Raji (cell line): ENCODE measurements around the gene TRAF5.
A peak's percentile ranks its signal among the peaks of the same experiment; 100 is the strongest.

ENCODE experiments used
- POLR2A ChIP-seq: IDR thresholded peaks from 2 replicates; pipeline ENCODE4 v1.6.1; 2011; ENCODE audit warnings: low read depth, low read length, control low read depth; ENCODE audit not compliant: insufficient read depth

TRAF5 gene, protein sequence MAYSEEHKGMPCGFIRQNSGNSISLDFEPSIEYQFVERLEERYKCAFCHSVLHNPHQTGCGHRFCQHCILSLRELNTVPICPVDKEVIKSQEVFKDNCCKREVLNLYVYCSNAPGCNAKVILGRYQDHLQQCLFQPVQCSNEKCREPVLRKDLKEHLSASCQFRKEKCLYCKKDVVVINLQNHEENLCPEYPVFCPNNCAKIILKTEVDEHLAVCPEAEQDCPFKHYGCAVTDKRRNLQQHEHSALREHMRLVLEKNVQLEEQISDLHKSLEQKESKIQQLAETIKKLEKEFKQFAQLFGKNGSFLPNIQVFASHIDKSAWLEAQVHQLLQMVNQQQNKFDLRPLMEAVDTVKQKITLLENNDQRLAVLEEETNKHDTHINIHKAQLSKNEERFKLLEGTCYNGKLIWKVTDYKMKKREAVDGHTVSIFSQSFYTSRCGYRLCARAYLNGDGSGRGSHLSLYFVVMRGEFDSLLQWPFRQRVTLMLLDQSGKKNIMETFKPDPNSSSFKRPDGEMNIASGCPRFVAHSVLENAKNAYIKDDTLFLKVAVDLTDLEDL

DNA sequence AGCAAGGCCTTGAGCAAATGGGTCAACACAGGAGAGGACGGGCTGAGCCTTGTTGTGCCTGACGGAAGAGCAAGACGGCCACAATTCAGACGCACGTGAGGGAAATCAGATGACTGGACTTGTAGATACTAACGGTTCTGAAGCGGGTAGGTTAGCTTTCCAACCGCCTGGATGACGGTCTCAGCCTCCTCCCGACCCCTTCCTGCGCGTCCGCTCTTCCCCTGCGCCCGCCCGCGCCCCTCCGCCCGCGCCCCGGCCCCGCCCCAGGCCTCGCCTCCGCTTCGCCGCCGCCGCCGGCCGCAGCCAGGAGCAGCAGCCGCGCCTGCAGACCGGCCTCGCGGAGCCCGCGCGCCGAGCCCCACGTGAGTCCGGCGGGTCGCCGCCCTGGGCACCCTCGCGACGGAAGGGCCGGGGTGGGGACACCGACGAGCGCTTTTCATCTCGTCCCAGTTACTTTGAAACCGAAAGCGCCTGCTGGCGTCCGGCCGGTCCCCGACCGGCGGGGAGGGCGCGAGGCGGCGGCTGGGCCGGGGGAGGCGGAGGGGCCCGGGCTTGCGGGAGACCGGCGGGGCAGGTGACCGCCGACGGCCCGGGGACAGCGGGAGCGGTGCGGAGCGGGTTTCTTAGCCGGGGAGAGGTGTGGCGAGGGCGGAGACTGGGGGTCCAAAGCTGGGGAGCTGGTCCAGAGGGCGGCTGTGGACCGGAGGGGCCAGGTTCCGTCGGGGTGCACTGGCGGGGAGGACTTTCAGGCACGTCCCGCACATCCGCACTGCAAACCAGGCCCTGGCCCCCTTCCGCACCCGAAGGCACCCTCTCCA lies at the start of gene TRAF5:
TSS of gene TRAF5 (plus strand) at position 306 of the 818 bp plus-strand sequence. CDS start 26,407 bp downstream, outside the sequence.
- TF ChIP-seq POLR2A, result peak; percentile 56

DNA sequence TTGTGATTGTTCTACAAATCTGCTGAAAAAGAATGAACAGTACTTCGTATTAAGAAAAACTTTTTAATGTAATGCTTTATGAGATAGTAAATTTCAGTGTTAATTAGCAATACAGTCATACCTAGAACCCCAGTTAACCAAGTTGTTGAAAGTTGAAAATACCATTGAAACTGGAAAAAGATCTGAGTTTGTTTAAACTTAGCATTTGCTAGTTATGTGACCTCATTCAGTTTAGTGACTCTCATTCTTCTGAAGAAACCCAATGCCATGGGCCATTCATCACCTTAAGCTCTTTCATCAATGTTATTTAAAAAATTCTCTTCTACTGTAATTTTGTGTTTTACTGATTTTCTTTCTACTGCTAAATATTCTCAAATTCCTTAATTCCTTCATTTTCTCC lies 47.3 kb upstream of the TRAF5 start:
- no peak for TF ChIP-seq POLR2A

DNA sequence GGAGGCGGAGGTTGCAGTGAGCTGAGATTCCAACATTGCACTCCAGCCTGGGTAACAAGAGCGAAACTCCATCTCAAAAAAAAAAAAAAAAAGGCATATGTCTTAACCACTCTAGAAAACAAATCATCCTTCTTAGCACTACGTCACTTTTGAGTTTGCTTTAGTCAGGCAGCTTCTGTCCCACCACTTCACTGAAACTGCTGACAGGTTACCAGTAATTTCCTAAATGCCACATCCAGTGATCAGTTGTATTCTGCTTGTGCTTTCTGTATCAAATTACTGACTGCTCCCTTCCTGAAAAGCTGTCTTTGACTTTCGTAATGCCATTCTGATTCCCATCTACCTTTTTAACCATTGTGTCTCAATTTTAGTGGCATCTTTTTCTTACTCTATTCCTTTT lies 45.7 kb upstream of the TRAF5 start:
- TF ChIP-seq POLR2A, result no peak

DNA sequence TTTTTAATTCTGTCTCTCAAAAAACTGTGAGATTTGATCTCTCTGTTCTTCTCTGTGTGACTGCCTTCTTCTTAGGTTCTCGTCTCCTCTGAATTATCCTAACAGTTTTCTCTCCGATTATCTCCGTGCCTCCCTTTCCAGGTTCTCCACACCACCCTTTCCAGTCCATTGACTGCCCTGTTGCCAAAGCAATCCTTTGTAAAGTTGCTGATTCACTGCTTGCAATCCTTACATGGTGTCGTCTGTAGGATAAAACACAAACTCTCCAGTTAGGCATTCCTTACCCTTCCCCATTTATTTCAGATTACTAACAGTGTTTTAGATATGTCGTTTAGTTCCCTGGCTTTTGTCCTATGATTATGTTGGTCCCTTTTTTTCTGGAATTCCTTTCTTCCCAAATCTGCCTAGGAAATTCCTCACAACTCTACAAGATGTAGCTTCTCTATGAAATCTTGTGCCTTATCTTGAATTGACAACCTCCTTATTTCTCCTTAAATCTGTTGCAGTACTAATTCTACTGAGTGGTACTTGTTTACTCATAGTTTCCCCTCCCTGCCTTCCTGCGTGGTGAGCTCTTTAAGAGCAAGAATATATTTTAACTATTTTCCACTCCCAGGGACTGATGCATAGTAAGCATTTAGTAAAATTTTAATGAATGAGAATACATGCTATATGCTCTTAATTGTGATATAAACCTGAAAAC lies 45.2 kb upstream of the TRAF5 start:
- no peak for TF ChIP-seq POLR2A

DNA sequence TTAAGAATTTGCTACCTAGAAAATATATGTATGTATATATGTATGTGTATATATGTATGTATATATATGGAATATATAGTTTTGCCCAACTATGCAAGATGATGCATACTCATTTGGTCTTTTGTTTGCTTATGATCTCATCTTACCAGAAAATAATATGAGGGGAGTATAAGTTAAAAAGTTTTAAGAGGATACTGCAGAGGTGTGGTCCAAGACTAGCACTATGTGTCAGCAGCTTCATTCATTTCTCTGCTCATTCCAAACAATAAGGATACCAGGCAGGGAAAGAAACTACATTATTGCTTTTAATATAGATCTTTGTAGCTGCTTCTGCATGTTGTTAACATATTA lies 44.6 kb upstream of the TRAF5 start:
- TF ChIP-seq POLR2A, result no peak

DNA sequence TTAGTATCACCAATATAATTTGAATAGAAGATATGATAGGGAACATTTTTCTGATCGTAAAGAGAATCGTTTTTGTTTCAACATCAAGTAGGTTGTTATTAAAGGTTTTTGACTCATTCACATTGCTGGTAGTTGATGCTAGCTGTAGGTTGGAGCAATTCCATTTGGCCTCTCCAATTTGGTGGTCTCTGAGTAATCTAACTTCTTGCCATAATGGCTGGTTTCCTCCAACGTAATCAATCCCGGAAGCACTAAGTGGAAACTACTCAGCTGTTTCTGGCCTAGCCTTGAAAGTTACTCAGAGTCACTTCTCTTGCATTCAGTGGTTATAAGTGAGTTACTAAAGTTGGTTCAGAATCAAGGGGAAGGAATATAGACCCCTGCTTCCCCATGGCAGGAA lies 41.4 kb upstream of the TRAF5 start:
- no peak for TF ChIP-seq POLR2A

DNA sequence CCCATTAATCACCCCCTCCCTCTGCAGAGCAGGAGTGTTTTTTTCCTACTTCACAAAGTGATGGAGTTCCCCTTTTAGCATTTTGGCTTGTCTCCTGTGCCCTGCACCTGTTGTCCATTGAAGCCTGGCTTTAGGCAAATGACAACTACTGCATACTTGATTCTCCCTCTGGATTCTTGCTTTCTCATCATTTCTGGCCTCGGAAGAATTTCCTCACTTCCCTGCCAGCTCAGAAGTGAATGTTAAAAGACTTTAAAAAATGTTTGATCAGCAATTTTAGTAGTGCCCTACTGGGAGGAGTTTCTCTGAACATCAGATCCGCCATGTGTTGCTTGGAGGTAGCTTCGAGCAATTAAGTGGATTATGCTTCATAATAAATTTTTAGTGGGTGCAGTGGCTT lies 39.4 kb upstream of the TRAF5 start:
- no peak for TF ChIP-seq POLR2A

DNA sequence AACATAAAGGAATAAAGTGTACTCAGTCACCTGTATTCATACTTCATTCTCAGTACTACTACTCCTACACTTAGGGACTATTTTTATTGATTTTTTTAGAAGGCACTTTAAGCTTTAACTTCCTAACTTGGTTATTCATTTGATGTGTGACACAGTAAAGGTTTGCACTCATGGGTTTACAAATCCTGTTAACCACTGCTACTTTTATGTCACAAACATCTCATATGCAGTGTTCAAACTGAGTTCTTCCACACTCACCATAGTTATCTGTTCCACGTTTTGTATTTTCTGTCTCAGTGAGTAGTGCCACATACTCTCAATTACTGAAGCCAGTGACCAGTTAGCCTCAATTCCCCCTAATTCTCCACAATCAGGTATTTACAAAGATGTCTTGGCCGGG lies 34.2 kb upstream of the TRAF5 start:
- TF ChIP-seq POLR2A, result no peak

DNA sequence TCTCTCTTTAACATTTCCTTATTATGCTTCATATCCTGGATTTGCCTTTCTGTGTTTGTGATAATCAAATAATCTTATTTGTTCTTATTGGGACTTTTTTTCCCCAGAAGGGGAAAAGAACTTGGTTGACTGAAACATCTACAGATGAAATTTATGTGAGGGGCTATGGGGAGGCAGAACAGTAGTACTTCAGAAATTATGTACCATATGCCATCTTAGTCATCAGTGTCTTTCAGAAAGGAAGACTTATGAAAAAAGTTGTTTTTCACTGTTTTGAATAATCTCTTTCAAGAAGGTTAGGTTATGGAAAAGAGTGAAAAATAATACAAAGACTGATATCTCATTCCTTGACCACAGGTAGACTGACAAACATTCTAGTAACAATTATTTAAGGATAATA lies 30.2 kb upstream of the TRAF5 start:
- no peak for TF ChIP-seq POLR2A

DNA sequence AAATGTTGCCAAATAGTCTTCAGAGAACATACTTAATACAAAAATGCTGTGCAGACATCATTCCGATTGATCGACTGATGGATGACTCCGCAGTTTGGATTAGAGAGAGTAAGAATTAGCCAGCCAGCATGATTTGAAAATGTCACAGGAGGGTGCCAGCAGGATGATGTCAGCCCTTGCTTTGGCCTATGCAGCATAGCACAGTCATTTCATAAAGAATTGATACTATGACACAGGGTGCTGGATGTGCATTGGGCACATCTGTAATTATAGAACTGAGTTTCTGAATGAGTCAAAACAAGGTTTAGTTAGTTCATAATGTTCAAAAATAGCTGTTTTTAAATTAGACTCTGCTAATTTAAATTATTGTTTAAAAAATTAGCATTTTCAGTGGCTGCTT lies 21.6 kb upstream of the TRAF5 start:
- no peak for TF ChIP-seq POLR2A

DNA sequence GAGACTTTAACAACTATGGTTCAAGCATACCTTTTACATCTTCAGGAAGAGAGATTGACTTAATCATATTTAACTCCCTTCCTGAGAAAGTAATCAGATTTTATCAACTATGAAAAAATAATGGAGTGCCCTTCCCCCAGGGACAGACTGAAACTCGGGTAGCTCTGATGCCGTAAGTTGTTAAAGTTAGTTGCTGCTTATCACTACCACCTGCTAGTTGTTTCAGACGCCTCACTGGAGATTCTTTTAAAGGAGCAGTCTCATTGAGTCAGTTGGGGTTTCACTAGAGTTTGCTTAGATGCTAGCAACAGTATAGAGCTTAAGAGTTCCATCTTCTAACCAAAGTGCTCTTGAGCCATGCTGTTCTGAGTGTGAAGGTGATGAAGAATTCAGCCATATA lies 17.0 kb upstream of the TRAF5 start:
- TF ChIP-seq POLR2A, result no peak

DNA sequence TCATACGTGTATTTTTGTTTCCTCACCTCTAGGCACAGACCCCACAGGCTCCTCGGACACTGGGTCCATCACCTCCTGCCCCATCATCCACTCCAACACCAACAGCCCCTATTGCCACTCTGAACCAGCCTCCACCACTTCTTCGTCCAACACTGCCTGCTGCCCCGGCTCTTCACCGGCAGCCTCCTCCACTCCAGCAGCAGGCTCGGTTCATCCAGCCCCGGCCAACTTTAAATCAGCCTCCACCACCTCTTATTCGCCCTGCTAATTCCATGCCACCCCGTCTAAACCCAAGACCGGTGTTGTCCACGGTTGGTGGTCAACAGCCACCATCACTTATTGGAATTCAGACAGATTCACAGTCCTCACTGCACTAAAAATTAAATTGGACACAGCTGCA lies 13.2 kb upstream of the TRAF5 start:
- TF ChIP-seq POLR2A, result no peak

DNA sequence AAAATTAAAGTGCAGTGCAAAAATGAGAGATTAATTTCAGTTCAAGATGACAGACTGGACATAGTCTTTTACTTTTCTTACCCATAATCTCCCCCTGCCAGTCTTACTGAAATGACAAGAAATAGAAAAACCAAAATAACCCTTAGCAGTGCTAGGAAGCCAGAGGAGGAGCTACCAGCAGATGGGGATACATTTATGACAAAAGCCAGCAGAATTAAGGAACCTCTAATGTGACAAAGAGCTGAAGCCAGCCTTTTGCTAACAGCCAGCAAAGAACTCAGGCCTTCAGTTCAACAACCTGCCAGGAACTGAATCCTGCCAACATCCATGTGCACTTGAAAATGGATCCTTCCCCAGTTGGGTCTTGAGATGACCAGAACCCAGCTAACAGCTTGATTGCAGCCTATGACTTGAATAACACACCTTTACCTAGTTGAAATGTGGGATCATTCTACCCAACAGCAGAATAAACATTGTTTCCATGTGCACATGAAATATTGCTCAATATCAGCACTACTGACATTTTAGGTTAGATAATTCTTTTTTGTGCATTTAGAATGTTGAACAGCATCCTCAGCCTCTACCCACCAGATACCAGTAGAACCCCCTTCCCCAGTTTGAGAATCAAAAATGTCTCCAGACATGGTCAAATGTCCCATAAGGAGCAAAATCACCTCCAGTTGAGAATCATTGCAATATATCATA lies 7.9 kb upstream of the TRAF5 start:
- TF ChIP-seq POLR2A, result no peak

DNA sequence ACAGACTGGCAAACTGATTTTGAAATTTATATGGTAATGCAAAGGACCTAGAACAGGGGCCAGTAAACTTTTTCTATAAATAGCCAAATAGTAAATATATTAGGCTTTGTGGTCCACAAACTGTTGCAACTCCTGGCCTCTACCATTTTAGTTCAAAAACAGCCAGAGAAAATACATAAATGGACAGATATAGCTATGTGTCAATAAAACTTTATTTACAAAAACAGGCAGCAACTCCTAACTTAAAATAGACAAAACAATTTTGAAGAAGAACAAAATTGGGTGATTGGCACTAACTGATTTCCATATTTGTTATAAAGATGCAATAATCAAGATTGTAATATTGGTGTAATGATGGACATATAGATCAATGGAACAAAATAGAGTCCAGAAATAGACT lies 6.7 kb upstream of the TRAF5 start:
- no peak for TF ChIP-seq POLR2A

DNA sequence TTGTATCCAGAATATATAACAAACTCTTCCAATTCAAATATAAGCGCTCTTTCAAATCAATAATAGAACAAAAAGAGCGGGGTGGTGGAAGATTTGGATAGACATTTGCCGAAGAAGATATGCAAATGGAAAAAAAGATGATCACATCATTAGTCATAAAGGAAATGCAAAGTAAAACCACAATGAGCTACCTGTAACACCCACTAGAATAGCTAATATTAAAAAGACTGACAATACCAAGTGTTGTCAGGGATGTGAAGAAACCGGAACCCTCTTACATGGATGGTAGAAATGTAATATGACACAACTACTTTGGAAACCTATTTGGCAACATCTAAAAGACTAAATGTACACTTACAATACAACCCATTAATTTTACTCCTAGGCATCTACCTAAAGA lies 5.7 kb upstream of the TRAF5 start:
- TF ChIP-seq POLR2A, result no peak
